Right cardiac atrium (tissue), 5 donors: ENCODE measurements around the gene PRAMEF17. TPM values are rescaled to one million over a fixed set of nuclear protein-coding genes. Genes with fewer than 3 reads are reported as not detected.

Experiments
- polyA plus RNA-seq: library from polyadenylated mRNA; stranded (reverse); fragments of 200-250 nt; gene quantifications from one replicate; pipeline ENCODE4 v1.2.3, GENCODE V29; 2013
- total RNA-seq, 4 donors: library from RNA; stranded (reverse); fragmentation: NEBNext Ultra II Directional; extraction: Animal tissue kit (Norgen Biotek cat#: 25700); gene quantifications; one replicate each; pipeline ENCODE4 v1.2.1, GENCODE V29; 2021
- donor health status: healthy with polysubstance abuse.
- donor health status: DM: no; HTN: yes; CAD: no.
- donor health status: DM: no; HTN: no; CAD: no.
- donor health status: DM: no; HTN: yes; CAD: no; lungs with severe emphysema.
- donor health status: DM: yes; HTN: yes; CAD: no.

PRAMEF17 gene
- total and polyA plus RNA-seq, 5 donors, result not detected

Other genes starting within 250 kb of the PRAMEF17 start
- gene PRAMEF26, start 233.6 kb upstream of the PRAMEF17 start, total RNA-seq, result not detected
- not detected for gene PRAMEF26, start 233.6 kb upstream of the PRAMEF17 start, polyA plus RNA-seq
- gene HNRNPCL4, start 224.0 kb upstream of the PRAMEF17 start, total RNA-seq, result not detected
- gene HNRNPCL4, start 224.0 kb upstream of the PRAMEF17 start, polyA plus RNA-seq, result not detected
- gene PRAMEF9, start 217.8 kb upstream of the PRAMEF17 start, total RNA-seq, result not detected
- not detected for gene PRAMEF9, start 217.8 kb upstream of the PRAMEF17 start, polyA plus RNA-seq
- gene PRAMEF13, start 188.2 kb upstream of the PRAMEF17 start, total RNA-seq, result not detected
- not detected for gene PRAMEF13, start 188.2 kb upstream of the PRAMEF17 start, polyA plus RNA-seq
- gene PRAMEF18, start 163.5 kb upstream of the PRAMEF17 start, total RNA-seq, result not detected
- gene PRAMEF18, start 163.5 kb upstream of the PRAMEF17 start, polyA plus RNA-seq, result not detected
- gene PRAMEF5, start 135.4 kb upstream of the PRAMEF17 start, total RNA-seq, result not detected
- not detected for gene PRAMEF5, start 135.4 kb upstream of the PRAMEF17 start, polyA plus RNA-seq
- not detected for gene PRAMEF8, start 104.5 kb upstream of the PRAMEF17 start, total RNA-seq
- gene PRAMEF8, start 104.5 kb upstream of the PRAMEF17 start, polyA plus RNA-seq, result not detected
- gene PRAMEF33, start 86.1 kb upstream of the PRAMEF17 start, total RNA-seq, result not detected
- gene PRAMEF33, start 86.1 kb upstream of the PRAMEF17 start, polyA plus RNA-seq, result not detected
- gene PRAMEF15, start 74.1 kb upstream of the PRAMEF17 start, total RNA-seq, result not detected
- gene PRAMEF15, start 74.1 kb upstream of the PRAMEF17 start, polyA plus RNA-seq, result not detected
- gene PRAMEF14, start 42.5 kb upstream of the PRAMEF17 start, total RNA-seq, result not detected
- gene PRAMEF14, start 42.5 kb upstream of the PRAMEF17 start, polyA plus RNA-seq, result not detected
- not detected for gene PRAMEF19, start 17.7 kb upstream of the PRAMEF17 start, total RNA-seq
- gene PRAMEF19, start 17.7 kb upstream of the PRAMEF17 start, polyA plus RNA-seq, result not detected
- gene PRAMEF20, start 20.8 kb downstream of the PRAMEF17 start, total RNA-seq, result not detected
- not detected for gene PRAMEF20, start 20.8 kb downstream of the PRAMEF17 start, polyA plus RNA-seq
- 1 to 10 TPM in 1 of 4 donors, under 1 TPM in 3; 0.23 to 3.9 (median 0.33) TPM for gene LRRC38, start 124.4 kb downstream of the PRAMEF17 start, total RNA-seq
- 0.36 TPM for gene LRRC38, start 124.4 kb downstream of the PRAMEF17 start, polyA plus RNA-seq
- gene PDPN, start 194.2 kb downstream of the PRAMEF17 start, total RNA-seq, result 10 to 100 TPM; 12.6 to 24.1 (median 16.7) TPM
- 11.7 TPM for gene PDPN, start 194.2 kb downstream of the PRAMEF17 start, polyA plus RNA-seq